ENCODE results near the gene ZCCHC14.

- TF ChIP-seq EZH2 (optimal IDR thresholded peaks at IDR 0.05; ENCODE audit: low read depth, low read length) (no peak), CTCF (IDR thresholded peaks at IDR 0.05; ENCODE audit: low read length) (no peak), EZH2phosphoT487 (IDR thresholded peaks at IDR 0.05; ENCODE audit: low read length) (no peak)
These were observed 14.7 kb upstream of the ZCCHC14 start for GRCh38 chr16:87507351-87508069.
